ENCODE measurements around the gene DEXI.

Gene DEXI

DNA sequence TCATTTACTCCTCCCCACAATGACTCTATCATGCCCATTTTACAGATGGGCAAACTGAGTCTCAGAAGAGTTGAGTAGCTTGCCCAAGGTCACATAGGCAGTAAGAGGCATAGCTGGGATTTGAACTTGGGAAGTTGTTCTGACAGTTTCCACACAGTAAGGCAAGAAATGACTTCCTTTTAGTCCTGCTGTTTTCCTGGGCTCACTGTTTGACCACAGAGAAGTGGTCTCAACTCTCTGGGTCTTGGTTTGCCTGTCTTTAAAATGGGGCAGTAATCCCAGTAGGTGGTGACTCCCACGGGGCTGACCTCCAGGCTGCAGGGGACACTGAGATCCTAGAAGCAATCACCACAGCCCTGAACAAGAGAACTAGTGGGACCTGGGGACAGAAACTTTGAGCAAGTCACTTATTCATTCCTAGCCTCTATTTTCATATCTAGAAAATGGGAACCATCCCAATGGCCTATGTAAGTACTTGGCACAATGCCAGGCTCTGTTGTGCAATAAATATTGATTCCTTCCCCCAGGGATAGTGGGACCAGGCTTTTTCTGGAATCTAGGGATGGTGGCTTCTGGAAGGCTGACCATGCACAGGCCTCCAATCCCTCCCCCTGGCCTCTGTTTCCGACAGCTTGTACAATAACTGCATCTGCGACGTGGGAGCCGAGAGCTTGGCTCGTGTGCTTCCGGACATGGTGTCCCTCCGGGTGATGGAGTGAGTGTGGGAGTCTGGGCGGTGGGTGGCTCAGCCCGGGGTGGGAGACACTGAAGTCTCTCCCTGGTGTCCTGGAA is 20.5 kb downstream of the DEXI start:
- Histone ChIP-seq H3K36me3 (ENCODE audit: insufficient read depth, low read length) (peaks cover 7% of the 10 kb centered on the region), H3K9me3 (replicated peaks; ENCODE audit: low read length) (no peaks in the 10 kb centered on the region), H3K4me2 (ENCODE audit: low read length) (peak overlapping the region; percentile 30), H3K4me3 (ENCODE audit: low read length) (no peak overlapping the region), H3K27me3 (ENCODE audit: control insufficient read depth, insufficient read depth, low read length) (no peaks in the 10 kb centered on the region), H3K9ac (ENCODE audit: low read depth, low read length) (no peak overlapping the region), H3K4me1 (ENCODE audit: control insufficient read depth, insufficient read depth, low read length) (peaks cover 11% of the 10 kb centered on the region)

DNA sequence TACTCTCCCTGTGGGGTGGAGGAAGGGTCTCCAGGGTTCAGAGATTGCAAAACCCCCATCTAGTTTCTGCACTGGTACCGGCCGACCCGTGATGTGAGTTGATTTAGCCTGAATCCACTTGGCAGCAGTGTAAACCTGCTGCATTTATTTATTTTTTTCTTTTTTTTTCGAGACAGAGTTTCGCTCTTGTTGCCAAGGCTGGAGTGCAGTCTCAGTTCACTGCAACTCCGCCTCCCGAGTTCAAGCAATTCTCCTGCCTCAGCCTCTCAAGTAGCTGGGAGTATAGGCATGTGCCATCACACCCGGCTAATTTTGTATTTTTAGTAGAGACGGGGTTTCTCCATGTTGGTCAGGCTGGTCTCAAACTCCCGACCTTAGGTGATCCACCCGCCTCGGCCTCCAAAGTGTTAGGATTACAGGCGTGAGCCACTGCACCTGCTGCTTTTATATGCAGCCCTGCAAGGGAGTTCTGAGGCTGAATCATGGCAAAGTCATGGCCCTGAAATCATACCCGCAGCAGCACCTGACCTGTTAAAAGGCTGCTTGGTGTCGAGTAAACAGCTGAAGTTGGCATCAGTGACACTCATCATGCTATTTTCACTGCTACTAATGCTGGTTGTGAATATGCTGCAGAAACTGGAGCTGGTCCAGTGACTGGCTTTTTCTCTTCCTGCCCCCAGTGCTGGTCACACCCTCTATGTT is 21.4 kb downstream of the DEXI start:
- Histone ChIP-seq H3K9me3 (replicated peaks; ENCODE audit: low read length) (no peaks in the 10 kb centered on the region), H3K27me3 (ENCODE audit: control insufficient read depth, insufficient read depth, low read length) (peaks cover 3% of the 10 kb centered on the region), H3K4me3 (ENCODE audit: low read length) (no peak overlapping the region), H3K4me1 (ENCODE audit: control insufficient read depth, insufficient read depth, low read length) (peaks cover 11% of the 10 kb centered on the region), H3K9ac (ENCODE audit: low read depth, low read length) (no peak overlapping the region), H3K36me3 (ENCODE audit: insufficient read depth, low read length) (peaks cover 5% of the 10 kb centered on the region), H3K4me2 (ENCODE audit: low read length) (no peak overlapping the region)

DNA sequence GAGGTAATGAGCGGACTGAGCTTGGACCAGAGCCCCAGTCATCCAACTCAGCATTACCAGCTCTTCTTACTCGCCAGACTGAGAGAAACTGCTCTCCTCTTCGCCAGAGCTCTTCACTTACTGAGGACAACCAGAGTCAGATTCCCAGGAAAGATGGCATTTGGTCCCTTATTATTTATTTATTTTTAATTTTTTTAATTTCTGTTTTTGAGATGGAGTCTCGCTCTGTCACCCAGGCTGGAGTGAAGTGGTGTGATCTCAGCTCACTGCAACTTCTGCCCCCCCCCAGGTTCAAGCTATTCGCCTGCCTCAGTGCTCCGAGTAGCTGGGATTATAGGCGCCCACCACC is 23.3 kb downstream of the DEXI start:
- Histone ChIP-seq H3K4me1 (ENCODE audit: control insufficient read depth, insufficient read depth, low read length) (peaks cover 11% of the 10 kb centered on the region), H3K4me3 (ENCODE audit: low read length) (no peak overlapping the region), H3K36me3 (ENCODE audit: insufficient read depth, low read length) (no peaks in the 10 kb centered on the region)

DNA sequence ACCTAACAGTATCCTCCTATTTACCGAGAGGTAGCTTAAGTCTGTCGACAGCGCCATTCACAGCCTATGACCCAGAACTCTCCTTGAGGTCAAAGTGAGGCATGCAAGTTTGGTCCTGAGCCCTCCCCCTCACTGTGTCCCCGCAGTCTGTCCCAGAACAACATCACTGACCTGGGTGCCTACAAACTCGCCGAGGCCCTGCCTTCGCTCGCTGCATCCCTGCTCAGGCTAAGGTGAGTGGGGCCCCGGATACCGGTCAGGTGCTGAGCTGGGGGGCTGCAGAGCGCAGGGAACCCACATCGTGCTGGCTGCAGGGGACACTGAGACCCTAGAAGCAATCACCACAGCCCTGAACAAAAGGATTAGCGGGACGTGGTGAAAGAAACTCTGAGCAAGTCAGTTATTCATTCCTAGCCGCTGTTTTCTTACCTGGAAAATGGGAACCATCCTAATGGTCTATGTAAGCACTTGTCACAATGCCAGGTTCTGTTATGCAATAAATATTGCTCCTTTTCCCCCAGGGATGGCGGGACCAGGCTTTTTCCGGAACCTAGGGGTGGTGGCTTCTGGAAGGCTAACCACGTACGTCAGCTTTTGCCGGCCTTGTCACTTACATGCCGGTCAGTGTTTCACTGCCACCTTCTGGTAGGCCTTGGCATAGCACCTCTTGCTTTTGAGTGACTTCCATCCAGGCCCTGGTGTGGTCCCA is 23.8 kb downstream of the DEXI start:
- Histone ChIP-seq H3K4me2 (ENCODE audit: low read length) (peak overlapping the region; percentile 49), H3K4me1 (ENCODE audit: control insufficient read depth, insufficient read depth, low read length) (peaks cover 11% of the 10 kb centered on the region), H3K36me3 (ENCODE audit: insufficient read depth, low read length) (no peaks in the 10 kb centered on the region), H3K27me3 (ENCODE audit: control insufficient read depth, insufficient read depth, low read length) (peaks cover 7% of the 10 kb centered on the region), H3K9me3 (replicated peaks; ENCODE audit: low read length) (no peaks in the 10 kb centered on the region), H3K4me3 (ENCODE audit: low read length) (no peak overlapping the region), H3K9ac (ENCODE audit: low read depth, low read length) (no peak overlapping the region)

More for the DNA sequence above, 23.3 kb downstream of the DEXI start:
- Histone ChIP-seq H3K27me3 (ENCODE audit: control insufficient read depth, insufficient read depth, low read length) (peaks cover 7% of the 10 kb centered on the region), H3K9me3 (replicated peaks; ENCODE audit: low read length) (no peaks in the 10 kb centered on the region), H3K4me2 (ENCODE audit: low read length) (no peak overlapping the region), H3K9ac (ENCODE audit: low read depth, low read length) (no peak overlapping the region)

DNA sequence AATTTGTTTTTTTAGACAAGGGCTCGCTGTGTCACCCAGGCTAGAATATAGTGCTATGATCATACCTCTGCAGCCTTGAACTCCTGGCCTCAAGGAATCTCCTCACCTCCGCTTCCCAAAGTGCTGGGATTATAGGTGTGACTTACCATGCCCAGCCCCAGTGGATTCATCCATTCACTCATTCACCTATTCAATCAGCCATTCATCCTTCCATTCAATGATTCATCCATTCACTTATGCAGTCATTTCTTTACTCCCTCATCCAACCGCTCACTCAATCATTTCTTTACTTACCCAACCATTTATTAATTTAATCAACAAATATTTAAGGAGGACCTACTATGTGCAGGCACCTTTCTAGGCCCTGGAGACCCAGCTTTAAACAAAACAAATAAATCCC is 25.7 kb downstream of the DEXI start:
- Histone ChIP-seq H3K9ac (ENCODE audit: low read depth, low read length) (no peak overlapping the region), H3K36me3 (ENCODE audit: insufficient read depth, low read length) (no peaks in the 10 kb centered on the region), H3K4me2 (ENCODE audit: low read length) (no peak overlapping the region), H3K27me3 (ENCODE audit: control insufficient read depth, insufficient read depth, low read length) (peaks cover 15% of the 10 kb centered on the region), H3K4me1 (ENCODE audit: control insufficient read depth, insufficient read depth, low read length) (no peaks in the 10 kb centered on the region), H3K4me3 (ENCODE audit: low read length) (no peak overlapping the region), H3K9me3 (replicated peaks; ENCODE audit: low read length) (no peaks in the 10 kb centered on the region)

DNA sequence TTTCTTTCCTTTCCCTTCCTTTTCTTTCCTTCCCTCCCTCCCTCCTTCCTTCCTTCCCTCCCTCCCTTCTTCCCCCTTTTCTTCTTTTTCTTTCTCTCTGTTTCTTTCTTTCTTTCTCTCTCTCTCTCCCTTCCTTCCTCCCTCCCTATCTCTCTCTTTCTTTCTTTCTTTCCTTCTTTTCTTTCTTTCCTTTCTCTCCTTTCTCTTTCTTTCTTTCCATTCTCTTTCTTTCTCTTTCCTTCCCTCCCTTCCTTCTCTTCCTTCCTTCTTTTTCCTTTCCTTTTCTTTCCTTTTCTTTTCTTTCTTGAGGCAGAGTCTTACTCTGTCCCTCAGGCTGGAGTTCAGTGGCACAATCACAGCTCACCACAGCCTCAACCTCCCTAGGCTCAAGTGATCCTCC is 31.0 kb downstream of the DEXI start:
- no peak overlapping the region for H3K9ac ChIP-seq (ENCODE audit: low read depth, low read length)
- H3K27me3 ChIP-seq (ENCODE audit: control insufficient read depth, insufficient read depth, low read length): peaks cover 36% of the 10 kb centered on the region
- no peaks in the 10 kb centered on the region for H3K9me3 ChIP-seq (replicated peaks; ENCODE audit: low read length)
- no peaks in the 10 kb centered on the region for H3K36me3 ChIP-seq (ENCODE audit: insufficient read depth, low read length)
- no peaks in the 10 kb centered on the region for H3K4me1 ChIP-seq (ENCODE audit: control insufficient read depth, insufficient read depth, low read length)
- no peak overlapping the region for H3K4me3 ChIP-seq (ENCODE audit: low read length)
- H3K4me2 ChIP-seq (ENCODE audit: low read length): no peak overlapping the region

DNA sequence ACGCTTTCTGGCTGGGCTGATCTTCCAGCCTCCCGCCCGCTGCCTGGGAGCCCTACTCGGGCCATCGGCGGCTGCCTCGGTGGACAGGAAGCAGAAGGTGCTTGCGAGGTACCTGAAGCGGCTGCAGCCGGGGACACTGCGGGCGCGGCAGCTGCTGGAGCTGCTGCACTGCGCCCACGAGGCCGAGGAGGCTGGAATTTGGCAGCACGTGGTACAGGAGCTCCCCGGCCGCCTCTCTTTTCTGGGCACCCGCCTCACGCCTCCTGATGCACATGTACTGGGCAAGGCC is 34.6 kb downstream of the DEXI start:
- Histone ChIP-seq H3K9ac (ENCODE audit: low read depth, low read length) (no peak overlapping the region), H3K36me3 (ENCODE audit: insufficient read depth, low read length) (no peaks in the 10 kb centered on the region), H3K27me3 (ENCODE audit: control insufficient read depth, insufficient read depth, low read length) (peaks cover 30% of the 10 kb centered on the region), H3K4me1 (ENCODE audit: control insufficient read depth, insufficient read depth, low read length) (no peaks in the 10 kb centered on the region), H3K4me3 (ENCODE audit: low read length) (no peak overlapping the region), H3K9me3 (replicated peaks; ENCODE audit: low read length) (peaks cover 2% of the 10 kb centered on the region), H3K4me2 (ENCODE audit: low read length) (no peak overlapping the region)

DNA sequence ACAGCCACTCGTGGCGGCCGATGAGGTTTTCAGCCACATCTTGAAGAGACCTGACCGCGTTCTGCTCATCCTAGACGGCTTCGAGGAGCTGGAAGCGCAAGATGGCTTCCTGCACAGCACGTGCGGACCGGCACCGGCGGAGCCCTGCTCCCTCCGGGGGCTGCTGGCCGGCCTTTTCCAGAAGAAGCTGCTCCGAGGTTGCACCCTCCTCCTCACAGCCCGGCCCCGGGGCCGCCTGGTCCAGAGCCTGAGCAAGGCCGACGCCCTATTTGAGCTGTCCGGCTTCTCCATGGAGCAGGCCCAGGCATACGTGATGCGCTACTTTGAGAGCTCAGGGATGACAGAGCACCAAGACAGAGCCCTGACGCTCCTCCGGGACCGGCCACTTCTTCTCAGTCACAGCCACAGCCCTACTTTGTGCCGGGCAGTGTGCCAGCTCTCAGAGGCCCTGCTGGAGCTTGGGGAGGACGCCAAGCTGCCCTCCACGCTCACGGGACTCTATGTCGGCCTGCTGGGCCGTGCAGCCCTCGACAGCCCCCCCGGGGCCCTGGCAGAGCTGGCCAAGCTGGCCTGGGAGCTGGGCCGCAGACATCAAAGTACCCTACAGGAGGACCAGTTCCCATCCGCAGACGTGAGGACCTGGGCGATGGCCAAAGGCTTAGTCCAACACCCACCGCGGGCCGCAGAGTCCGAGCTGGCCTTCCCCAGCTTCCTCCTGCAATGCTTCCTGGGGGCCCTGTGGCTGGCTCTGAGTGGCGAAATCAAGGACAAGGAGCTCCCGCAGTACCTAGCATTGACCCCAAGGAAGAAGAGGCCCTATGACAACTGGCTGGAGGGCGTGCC is 35.1 kb downstream of the DEXI start:
- Histone ChIP-seq H3K27me3 (ENCODE audit: control insufficient read depth, insufficient read depth, low read length) (peaks cover 28% of the 10 kb centered on the region), H3K9me3 (replicated peaks; ENCODE audit: low read length) (peaks cover 2% of the 10 kb centered on the region), H3K4me2 (ENCODE audit: low read length) (no peak overlapping the region), H3K36me3 (ENCODE audit: insufficient read depth, low read length) (no peaks in the 10 kb centered on the region), H3K4me1 (ENCODE audit: control insufficient read depth, insufficient read depth, low read length) (no peaks in the 10 kb centered on the region), H3K4me3 (ENCODE audit: low read length) (no peak overlapping the region), H3K9ac (ENCODE audit: low read depth, low read length) (no peak overlapping the region)

DNA sequence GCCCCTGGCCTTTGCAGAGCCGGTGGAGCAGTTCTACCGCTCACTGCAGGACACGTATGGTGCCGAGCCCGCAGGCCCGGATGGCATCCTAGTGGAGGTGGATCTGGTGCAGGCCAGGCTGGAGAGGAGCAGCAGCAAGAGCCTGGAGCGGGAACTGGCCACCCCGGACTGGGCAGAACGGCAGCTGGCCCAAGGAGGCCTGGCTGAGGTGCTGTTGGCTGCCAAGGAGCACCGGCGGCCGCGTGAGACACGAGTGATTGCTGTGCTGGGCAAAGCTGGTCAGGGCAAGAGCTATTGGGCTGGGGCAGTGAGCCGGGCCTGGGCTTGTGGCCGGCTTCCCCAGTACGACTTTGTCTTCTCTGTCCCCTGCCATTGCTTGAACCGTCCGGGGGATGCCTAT is 35.8 kb downstream of the DEXI start:
- no peak overlapping the region for H3K4me3 ChIP-seq (ENCODE audit: low read length)
- H3K4me1 ChIP-seq (ENCODE audit: control insufficient read depth, insufficient read depth, low read length): no peaks in the 10 kb centered on the region
- H3K27me3 ChIP-seq (ENCODE audit: control insufficient read depth, insufficient read depth, low read length): peaks cover 34% of the 10 kb centered on the region
- no peaks in the 10 kb centered on the region for H3K36me3 ChIP-seq (ENCODE audit: insufficient read depth, low read length)
- H3K4me2 ChIP-seq (ENCODE audit: low read length): no peak overlapping the region
- H3K9ac ChIP-seq (ENCODE audit: low read depth, low read length): no peak overlapping the region
- H3K9me3 ChIP-seq (replicated peaks; ENCODE audit: low read length): peaks cover 2% of the 10 kb centered on the region

DNA sequence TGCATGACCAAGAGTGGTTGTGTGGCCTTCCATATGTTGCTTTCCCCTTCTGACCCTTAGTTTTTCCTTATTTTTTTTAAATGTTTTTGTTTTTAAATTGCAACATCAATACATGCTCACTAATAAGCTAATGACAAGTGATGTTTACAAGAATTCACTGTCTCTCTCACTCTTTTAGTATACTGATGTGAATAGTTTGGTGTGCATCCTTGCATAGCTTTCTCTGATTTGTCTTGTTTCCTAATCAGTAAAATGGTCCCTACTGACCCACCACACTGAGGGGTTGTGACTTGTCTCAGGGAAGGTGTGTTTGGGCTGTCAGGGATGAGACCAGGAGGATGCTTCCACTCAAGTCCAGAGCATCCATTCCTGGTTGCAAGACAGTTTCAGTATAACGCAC is 39.3 kb downstream of the DEXI start:
- Histone ChIP-seq H3K27me3 (ENCODE audit: control insufficient read depth, insufficient read depth, low read length) (peaks cover 19% of the 10 kb centered on the region), H3K9me3 (replicated peaks; ENCODE audit: low read length) (peaks cover 2% of the 10 kb centered on the region), H3K4me1 (ENCODE audit: control insufficient read depth, insufficient read depth, low read length) (no peaks in the 10 kb centered on the region), H3K4me2 (ENCODE audit: low read length) (no peak overlapping the region), H3K9ac (ENCODE audit: low read depth, low read length) (no peak overlapping the region), H3K36me3 (ENCODE audit: insufficient read depth, low read length) (no peaks in the 10 kb centered on the region), H3K4me3 (ENCODE audit: low read length) (no peak overlapping the region)

DNA sequence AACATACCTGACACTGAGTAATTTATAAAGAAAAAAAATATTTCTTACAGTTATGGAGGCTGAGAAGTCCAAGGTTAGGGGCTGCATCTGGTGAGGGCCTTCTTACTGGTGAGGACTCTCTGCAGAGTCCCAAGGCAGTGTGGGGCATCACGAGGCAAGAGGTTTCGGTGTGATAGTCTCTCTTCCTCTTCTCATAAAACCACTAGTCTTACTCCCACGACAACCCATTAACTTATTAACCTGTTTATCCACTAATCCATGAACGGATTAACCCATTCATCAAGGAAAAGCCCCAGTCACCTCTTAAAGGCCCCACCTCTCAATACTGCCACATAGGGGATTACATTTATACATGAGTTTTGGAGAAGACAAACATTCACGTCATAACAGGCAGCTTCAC is 45.1 kb downstream of the DEXI start:
- Histone ChIP-seq H3K9ac (ENCODE audit: low read depth, low read length) (no peak overlapping the region), H3K36me3 (ENCODE audit: insufficient read depth, low read length) (no peaks in the 10 kb centered on the region), H3K9me3 (replicated peaks; ENCODE audit: low read length) (no peaks in the 10 kb centered on the region), H3K4me3 (ENCODE audit: low read length) (no peak overlapping the region), H3K4me1 (ENCODE audit: control insufficient read depth, insufficient read depth, low read length) (no peaks in the 10 kb centered on the region), H3K4me2 (ENCODE audit: low read length) (no peak overlapping the region), H3K27me3 (ENCODE audit: control insufficient read depth, insufficient read depth, low read length) (peaks cover 31% of the 10 kb centered on the region)
